Erythroblast (primary cell): ENCODE results near the gene OR14I1.

Source experiments
- DNase-seq, 2 experiments: peaks; one replicate each; lab custom pipeline; 2025; lab: John Stamatoyannopoulos, UW
- GATA1 ChIP-seq: IDR thresholded peaks from 2 replicates; pipeline ENCODE4 v1.6.1; 2011; ENCODE audit warnings: low read depth, mild to moderate bottlenecking, control low read depth, low read length, moderate library complexity
- POLR2A ChIP-seq: IDR thresholded peaks from 2 replicates; pipeline ENCODE4 v1.6.1; 2011; ENCODE audit warnings: mild to moderate bottlenecking, low read length

The OR14I1 gene

DNA sequence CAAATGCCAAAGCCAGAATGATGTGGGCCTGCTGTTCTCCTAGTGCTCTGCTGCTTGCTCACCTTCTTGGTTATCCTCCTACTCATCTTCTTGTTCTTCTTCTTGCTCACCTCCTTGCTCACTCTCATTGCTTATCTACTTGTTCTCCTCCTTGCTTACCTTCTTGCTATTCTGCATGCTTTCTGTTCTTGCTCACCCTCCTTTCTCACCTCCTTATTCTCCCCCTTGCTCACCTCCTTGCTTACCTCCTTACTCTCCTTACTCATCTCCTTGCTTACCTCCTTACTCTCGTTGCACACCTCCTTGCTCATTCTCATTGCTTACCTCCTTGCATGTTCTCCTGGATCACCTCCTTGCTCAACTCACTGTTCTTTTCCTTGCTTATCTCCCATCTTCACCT is at the start of gene OR14I1:
Gene OR14I1, minus strand, starts transcription at position 53 of the 400 bp plus-strand sequence.
- TF ChIP-seq GATA1 (no peak), POLR2A (no peak)
- no peak for DNase-seq

DNA sequence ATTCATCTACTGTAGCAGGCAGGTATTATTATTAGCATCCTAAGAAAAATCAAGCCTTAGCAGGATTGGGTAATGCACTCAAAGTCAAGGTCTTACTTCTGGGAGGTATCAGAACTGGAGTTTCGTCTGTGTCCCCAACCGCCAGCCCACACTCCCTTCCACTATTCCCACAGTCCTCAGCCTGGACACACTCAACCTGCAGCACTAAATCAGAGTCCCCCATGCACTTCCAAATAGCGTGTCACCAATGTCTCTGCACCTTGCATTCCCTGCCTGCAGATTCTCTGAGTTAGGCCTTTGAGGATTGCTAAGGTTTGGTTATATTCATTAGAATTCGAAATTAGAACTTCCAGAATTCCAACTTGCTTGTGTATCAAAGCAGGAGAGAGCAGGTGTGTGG is 49.1 kb upstream of the OR14I1 start:
- no peak for DNase-seq
- TF ChIP-seq GATA1: no peak
- TF ChIP-seq POLR2A: no peak

DNA sequence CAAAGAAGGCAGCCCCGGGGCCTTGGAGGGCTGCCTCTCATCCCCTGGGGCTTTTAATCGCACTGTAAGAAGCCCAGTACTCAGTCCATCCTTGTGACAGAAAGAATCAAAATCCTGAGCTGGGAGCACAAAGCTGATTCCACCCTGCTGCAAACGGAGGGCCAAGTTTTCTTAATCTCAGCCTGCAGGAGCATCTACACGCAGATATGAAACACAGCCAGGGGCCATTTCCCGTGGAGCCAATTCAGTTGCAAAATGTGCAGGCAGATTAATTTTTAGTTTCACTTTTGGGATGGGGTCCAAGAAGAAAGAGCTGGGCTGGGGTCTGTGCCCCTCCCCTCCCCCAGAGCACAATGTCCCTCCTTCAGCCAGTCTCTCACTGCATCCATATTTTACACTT is 48.6 kb upstream of the OR14I1 start:
- no peak for DNase-seq
- TF ChIP-seq GATA1 (no peak), POLR2A (no peak)

DNA sequence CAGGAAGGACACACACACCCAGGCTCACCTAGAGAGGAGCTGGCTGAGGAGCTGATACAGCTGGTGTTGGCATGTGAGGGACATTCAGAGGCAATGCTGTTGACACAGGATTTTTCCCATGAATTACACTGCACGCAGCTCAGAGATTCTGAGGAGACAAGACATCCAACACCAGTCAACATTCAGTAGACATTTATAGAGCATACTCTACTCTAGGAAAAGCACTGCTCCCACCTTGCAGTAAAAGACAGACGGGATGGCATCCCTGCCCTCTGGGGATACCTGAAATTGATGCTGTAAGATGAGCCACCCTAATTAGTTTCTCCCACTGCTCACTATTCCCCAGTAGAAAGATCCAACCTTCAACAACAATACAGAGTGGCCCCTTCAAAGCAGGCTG is 47.9 kb upstream of the OR14I1 start:
- DNase-seq: no peak
- no peak for TF ChIP-seq GATA1
- TF ChIP-seq POLR2A: no peak

DNA sequence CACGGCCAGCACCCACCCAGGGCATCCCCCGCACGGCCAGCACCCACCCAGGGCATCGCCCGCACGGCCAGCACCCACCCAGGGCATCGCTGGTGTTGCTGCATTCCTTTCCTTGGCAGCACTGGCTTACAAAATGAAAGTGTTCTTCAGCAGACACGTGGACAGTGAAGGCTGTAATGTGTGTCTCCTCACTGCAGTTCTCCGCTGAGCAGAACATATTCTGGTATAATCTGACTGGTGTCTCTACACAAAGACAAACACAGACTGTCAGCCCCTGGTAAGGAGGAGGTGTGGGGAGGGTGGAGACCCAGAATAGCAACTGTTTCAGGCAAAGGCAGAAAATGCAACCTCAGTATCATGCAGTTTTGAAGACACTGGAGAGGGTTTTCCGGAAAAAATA is 45.6 kb upstream of the OR14I1 start:
- no peak for DNase-seq
- TF ChIP-seq GATA1: no peak
- no peak for TF ChIP-seq POLR2A

DNA sequence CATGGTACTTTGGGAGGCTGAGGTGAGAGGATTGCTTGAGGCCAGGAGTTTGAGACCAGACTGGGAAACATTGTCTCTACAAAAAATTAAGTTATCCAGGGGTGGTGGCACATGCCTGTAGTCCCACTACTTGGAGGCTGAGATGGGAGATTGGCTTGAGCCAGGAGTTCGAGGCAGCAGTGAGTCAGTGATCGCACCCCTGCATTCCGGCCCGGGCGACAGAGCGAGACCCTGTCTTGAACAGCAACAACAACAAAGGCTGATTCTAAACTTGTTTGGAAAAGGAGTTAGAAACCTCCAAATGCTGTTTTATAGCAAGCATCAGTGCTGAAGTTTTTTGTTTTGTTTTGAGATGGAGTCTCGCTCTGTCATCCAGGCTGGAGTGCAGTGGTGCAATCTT is 38.3 kb upstream of the OR14I1 start:
- TF ChIP-seq POLR2A: no peak
- DNase-seq: no peak

DNA sequence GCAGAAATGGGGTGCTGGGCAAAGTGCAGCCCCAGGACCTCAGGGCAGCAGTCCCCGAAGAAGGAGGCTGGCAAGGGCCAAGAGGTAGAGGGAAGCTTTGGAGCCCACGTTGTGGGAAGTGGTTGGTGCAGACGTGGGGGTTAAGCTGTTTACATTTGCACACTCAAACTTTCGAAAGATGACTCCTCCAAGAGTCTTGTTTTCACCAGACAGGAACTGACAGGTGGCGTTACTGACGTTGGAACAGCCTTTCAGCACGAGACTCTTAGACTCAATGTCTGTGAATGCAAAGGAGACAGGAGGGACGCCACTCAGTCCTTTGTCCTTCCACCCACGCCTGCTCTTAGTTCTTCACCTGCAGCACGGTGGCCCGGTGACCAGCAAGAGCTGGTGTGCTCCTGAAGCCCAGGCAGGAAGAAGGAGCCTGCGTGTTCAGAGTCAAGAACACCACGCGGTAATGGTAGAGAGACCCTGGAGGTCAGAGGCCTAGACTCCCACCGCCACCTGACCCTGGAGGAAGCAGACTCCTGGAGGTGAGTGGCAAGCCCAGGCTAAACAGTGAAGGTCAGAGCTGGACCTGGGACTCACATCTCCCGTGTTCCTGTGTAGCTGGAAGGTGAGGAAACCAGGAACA is 37.1 kb upstream of the OR14I1 start:
- TF ChIP-seq GATA1 (no peak), POLR2A (no peak)
- no peak for DNase-seq

DNA sequence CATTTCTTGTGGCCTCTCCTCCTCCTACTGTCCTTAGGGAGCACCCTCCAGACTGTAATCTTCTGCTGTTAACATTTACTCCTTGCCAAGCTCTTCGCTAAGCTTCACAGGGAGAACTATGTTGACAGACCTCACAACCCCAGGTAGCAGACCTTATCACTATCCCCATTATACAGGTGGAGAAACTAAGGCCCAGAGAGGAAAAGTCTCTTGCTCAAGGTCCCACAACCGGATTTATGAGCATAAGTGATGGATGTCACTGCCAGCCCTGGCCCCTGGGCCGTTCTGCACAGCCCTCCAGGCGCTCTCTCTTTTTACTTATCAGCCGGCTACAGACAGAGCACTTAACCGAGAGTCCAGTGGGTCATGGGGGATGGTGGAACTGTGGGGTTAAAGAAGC is 34.9 kb upstream of the OR14I1 start:
- DNase-seq: no peak
- no peak for TF ChIP-seq GATA1
- no peak for TF ChIP-seq POLR2A

DNA sequence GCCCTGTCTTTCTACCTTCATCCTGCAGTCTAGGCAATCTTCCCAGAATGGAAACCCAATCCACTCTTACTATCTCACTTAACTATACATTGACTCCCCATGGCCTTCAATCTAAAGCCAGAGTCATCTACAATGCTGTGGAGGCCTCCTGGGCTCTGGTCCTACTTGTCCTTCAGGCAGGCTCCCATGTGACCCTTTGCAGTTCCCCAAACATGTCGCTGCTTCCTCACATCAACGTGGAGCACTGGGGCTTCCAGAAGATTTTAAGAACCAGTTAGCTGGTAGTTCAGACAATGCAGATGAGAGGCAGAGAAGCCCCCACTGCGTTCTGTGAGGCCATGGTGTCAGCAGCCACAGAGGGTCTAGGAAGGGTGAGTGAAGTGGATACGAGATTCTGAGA is 34.4 kb upstream of the OR14I1 start:
- no peak for TF ChIP-seq GATA1
- TF ChIP-seq POLR2A: no peak
- no peak for DNase-seq

DNA sequence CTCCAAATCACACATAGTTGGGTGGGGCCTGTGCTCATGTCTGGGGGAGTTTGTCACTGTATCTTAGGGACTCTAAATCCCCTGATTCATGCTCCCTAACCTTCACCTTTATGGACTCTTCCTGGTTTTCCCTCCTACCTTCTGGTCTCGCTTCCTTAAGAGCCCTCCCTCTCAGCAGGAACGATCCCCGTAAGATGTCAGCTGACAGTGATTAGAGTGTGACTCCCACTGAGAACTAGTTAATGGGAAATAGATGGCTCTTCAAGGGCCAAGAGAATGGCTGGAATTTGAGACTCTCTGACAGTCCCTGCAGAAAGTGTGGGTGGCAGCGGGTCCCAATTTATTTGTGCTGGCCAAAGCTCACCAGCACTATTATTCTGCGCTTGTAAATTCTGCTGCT is 31.0 kb upstream of the OR14I1 start:
- DNase-seq: no peak
- TF ChIP-seq GATA1 (no peak), POLR2A (no peak)

DNA sequence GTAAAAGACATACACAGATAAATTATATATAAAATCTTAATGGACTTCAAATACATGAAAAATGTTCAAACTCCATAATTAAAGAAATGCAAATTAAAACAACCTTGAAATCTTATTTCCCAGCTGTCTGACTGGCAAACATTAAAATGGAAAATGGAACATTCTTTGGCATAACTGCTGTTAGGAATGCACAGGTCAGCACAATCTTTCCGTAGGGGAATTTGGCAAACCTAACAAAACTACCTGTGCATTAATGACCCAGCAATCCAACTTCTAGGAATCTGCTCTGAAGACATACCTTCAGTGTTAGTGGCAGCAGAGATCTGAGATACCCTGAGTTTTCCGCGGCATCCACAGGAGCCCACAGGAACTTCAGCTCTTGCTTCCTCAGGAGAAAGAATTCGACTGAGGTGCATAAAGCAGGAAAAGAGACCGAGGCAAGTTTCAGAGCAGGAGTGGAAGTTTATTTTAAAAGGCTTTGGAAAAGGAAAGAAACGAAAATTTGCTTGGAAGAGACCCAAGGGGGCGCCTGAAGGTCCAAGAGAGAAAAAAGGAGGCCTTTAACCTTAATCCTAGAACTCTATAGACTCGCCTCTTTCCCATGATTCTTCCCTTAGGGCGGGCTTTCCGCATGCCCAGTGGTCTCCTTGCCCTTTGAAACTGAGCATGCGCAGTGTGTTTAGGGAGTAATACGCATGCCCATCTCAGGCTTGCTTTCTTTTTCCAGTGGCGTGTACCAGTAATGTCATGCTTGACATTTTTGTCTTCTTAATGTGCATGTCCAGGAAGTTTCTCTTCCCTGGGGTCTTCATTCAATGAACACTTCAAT is 28.2 kb upstream of the OR14I1 start:
- no peak for DNase-seq
- no peak for TF ChIP-seq POLR2A
- no peak for TF ChIP-seq GATA1

DNA sequence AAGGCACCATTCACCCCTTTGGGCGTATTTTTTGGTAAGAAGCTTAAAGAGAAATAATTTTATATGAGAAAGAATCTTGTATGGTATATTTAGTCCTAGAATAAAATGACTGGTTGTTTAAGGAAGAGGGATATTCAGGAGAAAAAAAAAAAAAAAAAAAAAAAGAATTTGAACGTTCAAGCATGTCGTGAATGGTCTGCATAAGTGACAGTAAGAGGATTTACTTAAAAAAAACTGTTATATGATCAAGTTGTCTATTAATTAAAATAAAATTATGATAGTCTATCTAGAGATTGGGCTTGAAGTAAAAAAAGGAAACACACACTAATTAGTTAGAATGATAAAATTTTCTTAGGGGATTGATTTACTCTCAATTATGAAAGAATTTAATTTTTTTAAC is 11.7 kb upstream of the OR14I1 start:
- no peak for TF ChIP-seq POLR2A
- no peak for TF ChIP-seq GATA1
- DNase-seq: no peak

DNA sequence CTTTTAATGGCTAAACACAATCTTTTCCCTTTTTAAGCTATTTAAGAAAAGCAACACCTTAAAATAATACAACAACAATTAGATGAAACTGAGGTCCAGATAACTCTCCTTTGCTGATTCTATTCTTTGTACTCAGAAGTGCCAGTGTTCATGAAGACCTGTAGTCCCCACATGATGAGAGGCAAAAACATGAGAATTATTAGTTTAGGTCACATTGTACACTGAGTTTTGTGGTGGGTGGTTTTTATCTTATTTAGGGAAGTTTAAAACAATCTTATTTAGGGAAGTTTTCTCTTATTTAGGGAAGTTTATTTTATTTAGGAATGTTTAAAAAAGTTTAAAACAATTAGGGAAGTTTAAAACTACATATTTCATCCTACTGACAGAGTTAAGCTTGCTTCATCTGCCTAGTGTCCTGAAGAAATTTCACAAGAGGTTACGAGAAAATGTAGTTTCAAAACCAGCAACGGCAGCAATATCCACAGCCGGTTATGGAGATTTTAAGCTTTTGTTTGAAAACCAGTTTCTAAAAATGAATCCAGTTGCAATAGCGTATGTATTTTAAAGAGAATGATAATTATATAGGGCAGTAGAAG is 7.8 kb upstream of the OR14I1 start:
- DNase-seq: no peak

DNA sequence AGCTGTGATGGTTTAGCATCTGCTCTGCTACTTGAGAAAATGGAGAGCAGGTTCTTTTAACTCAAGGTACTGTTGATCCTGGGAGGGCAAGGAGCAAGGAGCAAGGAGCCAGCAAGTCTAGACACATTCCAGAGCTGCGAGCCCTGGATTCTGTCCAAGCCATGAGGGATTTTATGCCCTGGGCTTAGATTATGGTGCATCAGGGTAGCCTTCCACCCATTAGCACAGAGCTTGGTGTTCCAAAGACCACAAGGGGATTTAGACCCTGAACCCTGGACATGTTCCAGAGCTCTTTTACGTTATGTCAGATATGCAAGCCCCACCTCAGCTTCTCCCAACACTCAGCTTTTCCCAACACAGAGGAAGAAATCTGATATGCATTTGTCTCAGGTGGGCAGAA is 2.0 kb upstream of the OR14I1 start:
- DNase-seq: no peak
- no peak for TF ChIP-seq GATA1
- no peak for TF ChIP-seq POLR2A

More for the DNA sequence above, 7.8 kb upstream of the OR14I1 start:
- TF ChIP-seq GATA1: no peak
- TF ChIP-seq POLR2A: no peak
